ENCODE data around the gene ADAP1. TPM values are rescaled to one million over a fixed set of nuclear protein-coding genes. Genes with fewer than 3 reads are reported as not detected.
A peak's percentile ranks its signal among the peaks of the same experiment; 100 is the strongest.

The ADAP1 gene
- total and polyA plus RNA-seq, 2 of the 13 experiments (the other 11 are each of a cell fraction or from before 2014, with no cell fraction given) = 10.5 to 24.6 TPM

GRCh38 chr7:960269-960871, 5.9 kb upstream of the ADAP1 start (continued):
- no peak for TF ChIP-seq ZSCAN12 (CRISPR knock-in tag; IDR thresholded peaks at IDR 0.05)
- TF ChIP-seq GMEB2 (CRISPR knock-in tag; IDR thresholded peaks at IDR 0.05; ENCODE audit: low read depth) = no peak
- no peak for TF ChIP-seq SNAPC4 (CRISPR knock-in tag; IDR thresholded peaks at IDR 0.05)
- TF ChIP-seq MBNL3 (CRISPR knock-in tag; conservative IDR thresholded peaks at IDR 0.05) = no peak
- no peak for TF ChIP-seq RAD51 (IDR thresholded peaks at IDR 0.05; ENCODE audit: borderline replicate concordance)
- TF ChIP-seq NFIC (IDR thresholded peaks at IDR 0.05; ENCODE audit: low read length) = no peak
- TF ChIP-seq JUNB (CRISPR knock-in tag; IDR thresholded peaks at IDR 0.05; ENCODE audit: borderline replicate concordance) = no peak
- TF ChIP-seq CREBL2 (CRISPR knock-in tag; IDR thresholded peaks at IDR 0.05; ENCODE audit: borderline replicate concordance) = no peak
- no peak for TF ChIP-seq SAFB2 (CRISPR knock-in tag; IDR thresholded peaks at IDR 0.05; ENCODE audit: borderline replicate concordance, low read depth)
- no peak for TF ChIP-seq ATM (IDR thresholded peaks at IDR 0.05; ENCODE audit: borderline replicate concordance)
- no peak for TF ChIP-seq ATF7-NPFF (CRISPR knock-in tag; IDR thresholded peaks at IDR 0.05; ENCODE audit: low read depth)
- no peak for TF ChIP-seq KLF11 (CRISPR knock-in tag; IDR thresholded peaks at IDR 0.05)
- TF ChIP-seq STAT5B (CRISPR knock-in tag; IDR thresholded peaks at IDR 0.05) = no peak
- no peak for TF ChIP-seq IKZF1 (IDR thresholded peaks at IDR 0.05)
- no peak for TF ChIP-seq SRSF4 (IDR thresholded peaks at IDR 0.05; ENCODE audit: low read depth, low read length, poor library complexity, severe bottlenecking)
- TF ChIP-seq AFF4 (CRISPR knock-in tag; IDR thresholded peaks at IDR 0.05) = no peak
- TF ChIP-seq ZNF616 (CRISPR knock-in tag; IDR thresholded peaks at IDR 0.05; ENCODE audit: low read depth) = peak; percentile 41; the same call in 1 of the 2 replicates
- TF ChIP-seq ELF4 (CRISPR knock-in tag; IDR thresholded peaks at IDR 0.05; ENCODE audit: borderline replicate concordance) = no peak
- no peak for TF ChIP-seq SNRNP70 (IDR thresholded peaks at IDR 0.05; ENCODE audit: low read depth, low read length)
- TF ChIP-seq JARID2 (CRISPR knock-in tag; IDR thresholded peaks at IDR 0.05; ENCODE audit: insufficient replicate concordance) = no peak
